ENCODE results near the gene CSTF1. TPM values are rescaled to one million over a fixed set of nuclear protein-coding genes. Genes with fewer than 3 reads are reported as not detected.

Gene CSTF1
- polyA plus RNA-seq, 1 of the 3 experiments (the other 2 are of a cell fraction) = 23.4 TPM

DNA sequence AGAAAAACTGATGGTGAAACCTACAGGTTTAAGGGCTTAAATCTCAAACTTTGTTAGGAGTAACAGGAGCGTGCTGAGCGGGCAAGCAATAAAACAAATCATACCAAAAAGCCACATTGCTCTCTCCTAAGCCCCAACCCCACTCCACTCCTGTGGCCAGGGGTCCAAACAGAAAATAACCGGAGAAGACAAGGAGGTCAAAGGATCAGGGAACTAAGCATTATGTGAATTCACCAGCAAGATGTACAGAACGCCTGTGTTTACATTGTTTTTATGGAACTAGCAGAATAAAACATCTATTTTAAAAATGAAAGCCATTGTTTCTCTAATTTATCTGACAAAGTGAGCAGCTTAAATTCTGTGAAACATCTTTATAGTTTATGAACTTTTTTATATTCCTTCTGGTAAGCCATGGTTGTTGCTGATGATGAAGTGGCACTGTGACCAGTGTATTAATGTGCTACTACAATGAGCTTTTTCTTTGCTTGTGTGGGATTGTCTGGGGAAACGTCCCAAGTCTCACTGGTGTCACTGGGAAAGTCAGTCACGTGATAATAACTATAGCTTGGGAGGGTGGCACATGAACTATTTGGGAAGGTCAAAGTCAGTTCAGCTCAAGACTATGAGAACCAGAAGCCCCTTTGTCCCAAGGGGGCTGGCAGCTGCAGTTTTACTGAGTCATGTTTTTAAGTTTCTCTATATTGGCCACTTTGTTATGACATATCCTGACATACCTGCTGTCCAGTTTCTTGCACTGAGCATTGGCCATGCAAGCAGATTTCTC is 23.9 kb upstream of the CSTF1 start:
- no peak for DNase-seq
- no peak overlapping the region for H3K4me2 ChIP-seq
- no peak overlapping the region for H2AFZ ChIP-seq (ENCODE audit: low read depth)
- peaks cover 17% of the 10 kb centered on the region for H3F3A ChIP-seq (replicated peaks; ENCODE audit: insufficient read depth)
- H3K27me3 ChIP-seq (ENCODE audit: insufficient read depth) = no peaks in the 10 kb centered on the region
- no peak overlapping the region for H3K27ac ChIP-seq (ENCODE audit: low read depth in 2 of 2, low read length in 1 of 2)
- POLR2A ChIA-PET = no interaction called here
- H3K9ac ChIP-seq = no peak overlapping the region
- H3K4me3 ChIP-seq (ENCODE audit: low read depth in 2 of 2, low read length in 1 of 2) = no peak overlapping the region
- CTCF ChIA-PET = interaction anchor here (1.4 kb wide), 1 partner anchor 32 kb away, joined by 4 read pairs; no protein-coding TSS in a partner anchor
- H3K9me3 ChIP-seq = no peaks in the 10 kb centered on the region
- no peaks in the 10 kb centered on the region for H3K9me2 ChIP-seq
- H3K4me1 ChIP-seq (ENCODE audit: control insufficient read depth in 1 of 2, insufficient read depth in 2 of 2, low read depth in 1 of 2, low read length in 1 of 2) = peaks cover 0 to 2% of the 10 kb centered on the region in 2 experiments; a peak in 1 of 4 replicates
- 92% methylated on average over 6 of the region's 6 CpGs for WGBS (ENCODE audit: low lambda C conversion rate)
- H4K20me1 ChIP-seq (ENCODE audit: insufficient read depth) = no peaks in the 10 kb centered on the region; the same call in 1 of the 2 replicates
- H3K79me2 ChIP-seq (ENCODE audit: insufficient read depth) = peaks cover 23% of the 10 kb centered on the region; the same call in 1 of the 2 replicates
- no peak for TF ChIP-seq REST (IDR thresholded peaks at IDR 0.05; ENCODE audit: low read depth, low read length)
- TF ChIP-seq, protein P1, sequence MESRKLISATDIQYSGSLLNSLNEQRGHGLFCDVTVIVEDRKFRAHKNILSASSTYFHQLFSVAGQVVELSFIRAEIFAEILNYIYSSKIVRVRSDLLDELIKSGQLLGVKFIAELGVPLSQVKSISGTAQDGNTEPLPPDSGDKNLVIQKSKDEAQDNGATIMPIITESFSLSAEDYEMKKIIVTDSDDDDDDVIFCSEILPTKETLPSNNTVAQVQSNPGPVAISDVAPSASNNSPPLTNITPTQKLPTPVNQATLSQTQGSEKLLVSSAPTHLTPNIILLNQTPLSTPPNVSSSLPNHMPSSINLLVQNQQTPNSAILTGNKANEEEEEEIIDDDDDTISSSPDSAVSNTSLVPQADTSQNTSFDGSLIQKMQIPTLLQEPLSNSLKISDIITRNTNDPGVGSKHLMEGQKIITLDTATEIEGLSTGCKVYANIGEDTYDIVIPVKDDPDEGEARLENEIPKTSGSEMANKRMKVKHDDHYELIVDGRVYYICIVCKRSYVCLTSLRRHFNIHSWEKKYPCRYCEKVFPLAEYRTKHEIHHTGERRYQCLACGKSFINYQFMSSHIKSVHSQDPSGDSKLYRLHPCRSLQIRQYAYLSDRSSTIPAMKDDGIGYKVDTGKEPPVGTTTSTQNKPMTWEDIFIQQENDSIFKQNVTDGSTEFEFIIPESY (IDR thresholded peaks at IDR 0.05; ENCODE audit: borderline replicate concordance, low read depth) = no peak
- TF ChIP-seq FOXJ3 (CRISPR knock-in tag; IDR thresholded peaks at IDR 0.05) = no peak
- TF ChIP-seq TAF1 (IDR thresholded peaks at IDR 0.05; ENCODE audit: borderline replicate concordance, low read depth, low read length) = no peak
- TF ChIP-seq EZH2phosphoT487 (IDR thresholded peaks at IDR 0.05; ENCODE audit: borderline replicate concordance, low read depth) = no peak
- TF ChIP-seq NRF1 (IDR thresholded peaks at IDR 0.05; ENCODE audit: low read depth, low read length) = no peak
- TF ChIP-seq GABPA (IDR thresholded peaks at IDR 0.05; ENCODE audit: low read depth) = no peak
- TF ChIP-seq CTCF (IDR thresholded peaks at IDR 0.05) = no peak
- no peak for TF ChIP-seq IRF3 (IDR thresholded peaks at IDR 0.05; ENCODE audit: low read depth, low read length)
- TF ChIP-seq, protein P2, sequence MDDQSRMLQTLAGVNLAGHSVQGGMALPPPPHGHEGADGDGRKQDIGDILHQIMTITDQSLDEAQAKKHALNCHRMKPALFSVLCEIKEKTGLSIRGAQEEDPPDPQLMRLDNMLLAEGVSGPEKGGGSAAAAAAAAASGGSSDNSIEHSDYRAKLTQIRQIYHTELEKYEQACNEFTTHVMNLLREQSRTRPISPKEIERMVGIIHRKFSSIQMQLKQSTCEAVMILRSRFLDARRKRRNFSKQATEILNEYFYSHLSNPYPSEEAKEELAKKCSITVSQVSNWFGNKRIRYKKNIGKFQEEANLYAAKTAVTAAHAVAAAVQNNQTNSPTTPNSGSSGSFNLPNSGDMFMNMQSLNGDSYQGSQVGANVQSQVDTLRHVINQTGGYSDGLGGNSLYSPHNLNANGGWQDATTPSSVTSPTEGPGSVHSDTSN (IDR thresholded peaks at IDR 0.05) = no peak
- TF ChIP-seq FOXM1 (IDR thresholded peaks at IDR 0.05; ENCODE audit: low read depth) = no peak
- TF ChIP-seq ELF1 (IDR thresholded peaks at IDR 0.05) = no peak
- peaks cover 23 to 53% of the 10 kb centered on the region in 2 experiments for H3K36me3 ChIP-seq (replicated peaks in 1 of 2; ENCODE audit: control insufficient read depth in 1 of 2, insufficient read depth in 2 of 2, low read length in 1 of 2)
